HG03571 (cell line): ENCODE measurements around the gene MAP3K20.
"Not testable (repeated sequence)": the region's sequence is repeated elsewhere in the genome, so short reads cannot be mapped to it uniquely, and the experiment has no call there.

Experiments
- ATAC-seq: cut with Tn5 transposase; IDR thresholded peaks from one replicate; pipeline ENCODE4 v1.9.1; 2021; ENCODE audit not compliant: unreplicated experiment

The MAP3K20 gene

DNA sequence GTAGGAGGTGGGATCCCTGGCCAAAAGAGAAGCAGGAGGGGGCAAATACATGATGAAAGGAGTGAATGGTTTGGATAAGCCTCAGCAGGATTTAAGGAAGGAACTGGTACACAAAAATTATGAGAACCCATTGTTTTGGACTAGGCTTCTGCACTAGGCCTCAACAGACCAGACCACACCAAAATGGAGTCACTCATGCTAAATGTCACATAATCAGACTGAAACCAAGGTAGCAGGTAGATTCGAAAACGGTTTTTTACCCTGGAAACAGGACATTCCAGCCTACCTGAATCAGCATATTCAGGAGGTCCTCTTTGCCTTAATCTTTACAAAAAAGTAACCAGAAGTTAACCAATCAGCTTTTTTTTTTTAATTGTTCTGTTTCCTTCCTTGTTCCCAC, 229.7 kb downstream of the MAP3K20 start:
- no peak for ATAC-seq

DNA sequence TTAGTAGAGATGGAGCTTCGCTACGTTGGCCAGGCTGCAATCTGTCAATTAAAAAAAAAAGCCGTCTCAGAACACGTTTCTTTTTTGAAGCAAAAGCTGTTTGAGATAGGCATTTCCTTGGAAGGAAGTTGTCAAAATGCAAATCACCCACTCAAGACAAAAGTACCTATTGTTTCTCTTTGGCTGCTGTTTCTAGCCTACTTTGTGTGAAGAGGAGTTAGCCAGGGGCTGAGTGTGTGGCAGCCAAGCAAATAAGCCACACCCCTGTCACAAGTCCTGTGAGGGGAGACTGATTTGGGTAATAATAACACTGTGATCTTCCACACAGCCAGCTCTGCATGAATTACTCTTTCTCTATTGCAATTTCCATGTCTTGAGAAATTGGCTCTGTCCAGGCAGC, 231.6 kb downstream of the MAP3K20 start:
- ATAC-seq = peak; percentile 91

DNA sequence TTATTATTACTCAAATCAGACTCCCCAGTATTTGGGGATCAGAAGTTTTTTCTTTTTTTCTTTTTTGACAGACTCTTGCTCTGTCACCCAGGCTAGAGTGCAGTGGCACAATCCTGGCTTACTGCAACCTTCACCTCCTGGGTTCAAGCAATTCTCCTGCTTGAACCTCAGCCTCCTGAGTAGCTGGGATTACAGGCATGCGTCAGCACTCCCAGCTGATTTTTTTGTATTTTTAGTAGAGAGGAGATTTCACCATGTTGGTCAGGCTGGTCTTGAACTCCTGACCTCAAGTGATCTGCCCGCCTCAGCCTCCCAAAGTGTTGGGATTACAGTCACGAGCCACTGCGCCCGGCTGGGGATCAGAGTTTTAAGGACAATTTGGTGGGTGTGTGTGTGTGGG, 233.7 kb downstream of the MAP3K20 start:
- not testable (repeated sequence) for ATAC-seq

DNA sequence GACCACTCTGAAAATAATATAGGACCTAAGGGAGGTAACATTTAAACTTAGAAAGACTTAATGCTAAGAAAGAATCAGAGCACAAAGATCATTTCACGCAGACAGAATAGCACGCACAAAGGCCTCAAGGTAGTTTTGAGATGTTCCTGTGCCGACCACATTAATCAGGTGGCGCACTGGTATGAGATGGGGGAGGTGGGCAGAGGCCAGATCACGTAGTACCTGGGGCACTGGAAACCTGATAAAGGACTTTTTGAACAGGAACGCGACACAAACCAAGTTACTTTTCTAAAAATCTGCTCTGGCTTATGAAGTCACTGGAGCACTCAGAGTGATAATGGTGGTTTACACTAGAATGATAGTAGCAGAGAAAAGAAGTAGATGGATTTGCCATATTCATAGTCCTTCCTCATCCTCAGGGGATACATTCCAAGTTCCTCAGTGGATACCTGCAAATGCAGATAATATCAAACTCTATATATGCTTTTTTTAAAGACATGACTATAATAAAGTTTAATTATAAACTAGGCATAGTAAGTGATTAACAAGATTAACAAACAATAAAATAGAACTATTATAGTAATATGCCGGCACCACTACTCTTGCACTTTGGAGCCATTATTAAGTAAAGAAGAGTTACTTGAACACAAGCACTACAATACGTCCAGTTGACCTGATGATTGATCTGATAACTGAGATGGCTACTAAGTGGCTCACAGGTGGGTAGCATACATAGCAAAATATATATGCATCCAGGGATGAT, 236.4 kb downstream of the MAP3K20 start:
- no peak for ATAC-seq
